ENCODE results near the gene PPT1.
A peak's percentile ranks its signal among the peaks of the same experiment; 100 is the strongest.

PPT1 gene

GRCh38 chr1:40058097-40058452 lies 39.0 kb downstream of the PPT1 start:
- Histone ChIP-seq H3K27me3 (replicated peaks; ENCODE audit: insufficient read depth, low read length) (no peaks in the 10 kb centered on the region), H3K36me3 (replicated peaks; ENCODE audit: insufficient read depth, low read length) (peaks cover 18% of the 10 kb centered on the region), H3K9me3 (replicated peaks; ENCODE audit: insufficient read depth, low read length) (no peaks in the 10 kb centered on the region), H3K9me2 (replicated peaks; ENCODE audit: insufficient read depth, low read length) (no peaks in the 10 kb centered on the region), H3K27ac (ENCODE audit: low read length) (peak overlapping the region; percentile 84; the same call in 1 of the 2 replicates), H3K4me1 (ENCODE audit: low read length) (peaks cover 68% of the 10 kb centered on the region), H4K20me1 (ENCODE audit: insufficient read depth, low read length) (no peaks in the 10 kb centered on the region), H3K79me2 (ENCODE audit: low read length) (peaks cover 89% of the 10 kb centered on the region), H3F3A (ENCODE audit: insufficient read depth, low read length) (peaks cover 40% of the 10 kb centered on the region), H3K9ac (ENCODE audit: low read length) (no peak overlapping the region), H2AFZ (ENCODE audit: low read length) (no peak overlapping the region), H3K4me2 (ENCODE audit: low read depth, low read length) (peak overlapping the region; percentile 97), H3K4me3 (ENCODE audit: low read length) (peak overlapping the region; percentile 46)
- no peak for TF ChIP-seq EZH2 (optimal IDR thresholded peaks at IDR 0.05; ENCODE audit: low read depth, low read length)
- no peak for TF ChIP-seq EZH2phosphoT487 (IDR thresholded peaks at IDR 0.05; ENCODE audit: low read length)
- no peak for TF ChIP-seq CTCF (IDR thresholded peaks at IDR 0.05; ENCODE audit: low read length)
- DNase-seq: no peak

- Histone ChIP-seq H3K79me2 (ENCODE audit: low read length) (peaks cover 89% of the 10 kb centered on the region), H3F3A (ENCODE audit: insufficient read depth, low read length) (peaks cover 40% of the 10 kb centered on the region), H3K4me1 (ENCODE audit: low read length) (peaks cover 68% of the 10 kb centered on the region), H3K36me3 (replicated peaks; ENCODE audit: insufficient read depth, low read length) (peaks cover 18% of the 10 kb centered on the region), H3K4me3 (ENCODE audit: low read length) (no peak overlapping the region), H3K9ac (ENCODE audit: low read length) (no peak overlapping the region), H3K27ac (ENCODE audit: low read length) (peak overlapping the region; percentile 84; the same call in 1 of the 2 replicates), H3K27me3 (replicated peaks; ENCODE audit: insufficient read depth, low read length) (no peaks in the 10 kb centered on the region), H3K4me2 (ENCODE audit: low read depth, low read length) (peak overlapping the region; percentile 97), H3K9me3 (replicated peaks; ENCODE audit: insufficient read depth, low read length) (no peaks in the 10 kb centered on the region), H2AFZ (ENCODE audit: low read length) (no peak overlapping the region), H3K9me2 (replicated peaks; ENCODE audit: insufficient read depth, low read length) (no peaks in the 10 kb centered on the region), H4K20me1 (ENCODE audit: insufficient read depth, low read length) (no peaks in the 10 kb centered on the region)
- TF ChIP-seq EZH2phosphoT487 (IDR thresholded peaks at IDR 0.05; ENCODE audit: low read length): no peak
- TF ChIP-seq CTCF (IDR thresholded peaks at IDR 0.05; ENCODE audit: low read length): no peak
- no peak for DNase-seq
Observed at GRCh38 chr1:40057310-40058030, 39.6 kb downstream of the PPT1 start.

GRCh38 chr1:40056519-40057309 lies 40.3 kb downstream of the PPT1 start:
- no peak overlapping the region for H3K9ac ChIP-seq (ENCODE audit: low read length)
- no peaks in the 10 kb centered on the region for H3K9me3 ChIP-seq (replicated peaks; ENCODE audit: insufficient read depth, low read length)
- H3F3A ChIP-seq (ENCODE audit: insufficient read depth, low read length): peaks cover 40% of the 10 kb centered on the region
- peak overlapping the region; percentile 84; the same call in 1 of the 2 replicates for H3K27ac ChIP-seq (ENCODE audit: low read length)
- H2AFZ ChIP-seq (ENCODE audit: low read length): no peak overlapping the region
- peaks cover 15% of the 10 kb centered on the region for H3K36me3 ChIP-seq (replicated peaks; ENCODE audit: insufficient read depth, low read length)
- no peaks in the 10 kb centered on the region for H3K9me2 ChIP-seq (replicated peaks; ENCODE audit: insufficient read depth, low read length)
- H3K27me3 ChIP-seq (replicated peaks; ENCODE audit: insufficient read depth, low read length): no peaks in the 10 kb centered on the region
- TF ChIP-seq CTCF (IDR thresholded peaks at IDR 0.05; ENCODE audit: low read length) (no peak), EZH2 (optimal IDR thresholded peaks at IDR 0.05; ENCODE audit: low read depth, low read length) (no peak), EZH2phosphoT487 (IDR thresholded peaks at IDR 0.05; ENCODE audit: low read length) (no peak)
- H3K4me1 ChIP-seq (ENCODE audit: low read length): peaks cover 62% of the 10 kb centered on the region
- H3K4me3 ChIP-seq (ENCODE audit: low read length): no peak overlapping the region
- peaks cover 91% of the 10 kb centered on the region for H3K79me2 ChIP-seq (ENCODE audit: low read length)
- H4K20me1 ChIP-seq (ENCODE audit: insufficient read depth, low read length): no peaks in the 10 kb centered on the region
- no peak for DNase-seq
- no peak overlapping the region for H3K4me2 ChIP-seq (ENCODE audit: low read depth, low read length)
